Mesodermal cell (in vitro differentiated cells): ENCODE data around the gene AVEN. TPM values are rescaled to one million over a fixed set of nuclear protein-coding genes. Genes with fewer than 3 reads are reported as not detected.
A peak's percentile ranks its signal among the peaks of the same experiment; 100 is the strongest.

Source experiments
- H3K27ac ChIP-seq: 2 replicates; pipeline ENCODE4 v1.7.0; 2013; ENCODE audit warnings: mild to moderate bottlenecking, low read depth, low read length, moderate library complexity; ENCODE audit not compliant: severe bottlenecking
- H3K36me3 ChIP-seq: 2 replicates; pipeline ENCODE4 v1.7.1; 2013; ENCODE audit warnings: mild to moderate bottlenecking, low read length, moderate library complexity; ENCODE audit not compliant: control insufficient read depth, insufficient read depth
- H3K4me1 ChIP-seq: one replicate; pipeline ENCODE4 v1.7.1; 2013; ENCODE audit warnings: mild to moderate bottlenecking, low read length; ENCODE audit not compliant: insufficient read depth, control insufficient read depth, poor library complexity, severe bottlenecking
- H3K4me3 ChIP-seq: 2 replicates; pipeline ENCODE4 v1.7.0; 2013; ENCODE audit warnings: low read length, control low read depth, mild to moderate bottlenecking; ENCODE audit not compliant: insufficient read depth, poor library complexity, severe bottlenecking; ENCODE audit errors: extremely low read depth
- H3K9me3 ChIP-seq: 2 replicates; pipeline ENCODE4 v1.7.1; 2013; ENCODE audit warnings: mild to moderate bottlenecking, low read length, moderate library complexity; ENCODE audit not compliant: control insufficient read depth
- WGBS, 2 experiments: methylation state at CpG; one replicate each; pipeline ENCODE4 v1.1.5; 2013; ENCODE audit warnings: missing lambda C conversion rate in 2 of 2; ENCODE audit not compliant: insufficient coverage in 2 of 2; 5-methylcytosine and 5-hydroxymethylcytosine counted together
- polyA plus RNA-seq, 2 experiments: library from polyadenylated mRNA; stranded (reverse); fragments of 50-300 nt; gene quantifications; one replicate each; pipeline ENCODE4 v1.2.3, GENCODE V29; 2013

AVEN gene
- 15.3 TPM for polyA plus RNA-seq (2013, experiment 1 of 2)
- polyA plus RNA-seq (2013, experiment 2 of 2), result 14.6 TPM

- Histone ChIP-seq H3K27ac (peak within 1 kb of the TSS; percentile 84), H3K9me3 (no peaks in the 10 kb centered on the region), H3K4me3 (peak within 1 kb of the TSS; percentile 61), H3K4me1 (peaks cover 9% of the 10 kb centered on the region), H3K36me3 (no peaks in the 10 kb centered on the region)
- whole genome bisulfite sequencing, 2 experiments, result 2 to 3% methylated on average over 36 to 52 of the region's 82 CpGs
These were observed at the start of gene AVEN for GRCh38 chr15:34038871-34039789. AVEN (minus strand) TSS chr15:34039204; CDS start chr15:34039046, 158 bp downstream.

- Histone ChIP-seq H3K9me3 (no peaks in the 10 kb centered on the region), H3K36me3 (peaks cover 39% of the 10 kb centered on the region), H3K4me1 (no peaks in the 10 kb centered on the region), H3K4me3 (no peak overlapping the region), H3K27ac (no peak overlapping the region)
- 100% methylated on average over 1 of the region's 2 CpGs for WGBS, 2 experiments
These were observed 46.7 kb upstream of the AVEN start for GRCh38 chr15:34085746-34086145.

GRCh38 chr15:34084086-34084485, 45.1 kb upstream of the AVEN start:
- H3K36me3 ChIP-seq, result peaks cover 32% of the 10 kb centered on the region
- H3K27ac ChIP-seq, result no peak overlapping the region
- H3K4me3 ChIP-seq, result no peak overlapping the region
- no peaks in the 10 kb centered on the region for H3K4me1 ChIP-seq
- 88 to 95% methylated on average over 6 to 7 of the region's 7 CpGs for whole genome bisulfite sequencing, 2 experiments
- H3K9me3 ChIP-seq, result no peaks in the 10 kb centered on the region

GRCh38 chr15:34079904-34080303, 40.9 kb upstream of the AVEN start:
- Histone ChIP-seq H3K27ac (no peak overlapping the region), H3K36me3 (peaks cover 4% of the 10 kb centered on the region), H3K9me3 (no peaks in the 10 kb centered on the region), H3K4me3 (no peak overlapping the region), H3K4me1 (no peaks in the 10 kb centered on the region)
- WGBS, 2 experiments, result 100% methylated on average over 2 of the region's 4 CpGs; no CpG with 5 or more reads in 1 of the 2 experiments

GRCh38 chr15:34078900-34079299, 39.9 kb upstream of the AVEN start:
- WGBS, 2 experiments, result 100% methylated on average over 1 of the region's 3 CpGs; no CpG with 5 or more reads in 1 of the 2 experiments
- H3K4me1 ChIP-seq, result no peaks in the 10 kb centered on the region
- no peak overlapping the region for H3K4me3 ChIP-seq
- no peak overlapping the region for H3K27ac ChIP-seq
- no peaks in the 10 kb centered on the region for H3K9me3 ChIP-seq
- H3K36me3 ChIP-seq, result no peaks in the 10 kb centered on the region

GRCh38 chr15:34076785-34077184, 37.8 kb upstream of the AVEN start:
- 85 to 97% methylated on average over 4 of the region's 4 CpGs for WGBS, 2 experiments
- H3K4me1 ChIP-seq, result no peaks in the 10 kb centered on the region
- no peak overlapping the region for H3K27ac ChIP-seq
- H3K36me3 ChIP-seq, result no peaks in the 10 kb centered on the region
- no peaks in the 10 kb centered on the region for H3K9me3 ChIP-seq
- H3K4me3 ChIP-seq, result no peak overlapping the region

GRCh38 chr15:34070003-34070402, 31.0 kb upstream of the AVEN start:
- 92 to 95% methylated on average over 4 to 5 of the region's 6 CpGs for WGBS, 2 experiments
- no peaks in the 10 kb centered on the region for H3K4me1 ChIP-seq
- H3K36me3 ChIP-seq, result no peaks in the 10 kb centered on the region
- H3K9me3 ChIP-seq, result no peaks in the 10 kb centered on the region
- no peak overlapping the region for H3K4me3 ChIP-seq
- H3K27ac ChIP-seq, result no peak overlapping the region

GRCh38 chr15:34065941-34066340, 26.9 kb upstream of the AVEN start:
- Histone ChIP-seq H3K36me3 (no peaks in the 10 kb centered on the region), H3K4me1 (no peaks in the 10 kb centered on the region), H3K9me3 (no peaks in the 10 kb centered on the region), H3K27ac (no peak overlapping the region), H3K4me3 (no peak overlapping the region)
- 87 to 97% methylated on average over 8 of the region's 8 CpGs for WGBS, 2 experiments

GRCh38 chr15:34065261-34065660, 26.3 kb upstream of the AVEN start:
- H3K4me1 ChIP-seq, result no peaks in the 10 kb centered on the region
- H3K36me3 ChIP-seq, result no peaks in the 10 kb centered on the region
- H3K9me3 ChIP-seq, result no peaks in the 10 kb centered on the region
- H3K4me3 ChIP-seq, result no peak overlapping the region
- no peak overlapping the region for H3K27ac ChIP-seq
- WGBS, 2 experiments, result no CpG with 5 or more reads among the region's 3 CpGs

GRCh38 chr15:34064438-34064837, 25.4 kb upstream of the AVEN start:
- Histone ChIP-seq H3K4me3 (no peak overlapping the region), H3K4me1 (no peaks in the 10 kb centered on the region), H3K27ac (no peak overlapping the region), H3K9me3 (no peaks in the 10 kb centered on the region), H3K36me3 (no peaks in the 10 kb centered on the region)
- WGBS, 2 experiments, result no CpG with 5 or more reads among the region's 1 CpG

GRCh38 chr15:34059946-34060345, 20.9 kb upstream of the AVEN start:
- Histone ChIP-seq H3K27ac (no peak overlapping the region), H3K9me3 (no peaks in the 10 kb centered on the region), H3K36me3 (no peaks in the 10 kb centered on the region), H3K4me3 (no peak overlapping the region), H3K4me1 (no peaks in the 10 kb centered on the region)
- WGBS, 2 experiments, result 83 to 96% methylated on average over 2 to 3 of the region's 3 CpGs
